ENCODE data around the gene SAXO1. TPM values are rescaled to one million over a fixed set of nuclear protein-coding genes. Genes with fewer than 3 reads are reported as not detected.

SAXO1 gene
- total RNA-seq, 1 experiment from 2014 or later: 0.06 TPM

DNA sequence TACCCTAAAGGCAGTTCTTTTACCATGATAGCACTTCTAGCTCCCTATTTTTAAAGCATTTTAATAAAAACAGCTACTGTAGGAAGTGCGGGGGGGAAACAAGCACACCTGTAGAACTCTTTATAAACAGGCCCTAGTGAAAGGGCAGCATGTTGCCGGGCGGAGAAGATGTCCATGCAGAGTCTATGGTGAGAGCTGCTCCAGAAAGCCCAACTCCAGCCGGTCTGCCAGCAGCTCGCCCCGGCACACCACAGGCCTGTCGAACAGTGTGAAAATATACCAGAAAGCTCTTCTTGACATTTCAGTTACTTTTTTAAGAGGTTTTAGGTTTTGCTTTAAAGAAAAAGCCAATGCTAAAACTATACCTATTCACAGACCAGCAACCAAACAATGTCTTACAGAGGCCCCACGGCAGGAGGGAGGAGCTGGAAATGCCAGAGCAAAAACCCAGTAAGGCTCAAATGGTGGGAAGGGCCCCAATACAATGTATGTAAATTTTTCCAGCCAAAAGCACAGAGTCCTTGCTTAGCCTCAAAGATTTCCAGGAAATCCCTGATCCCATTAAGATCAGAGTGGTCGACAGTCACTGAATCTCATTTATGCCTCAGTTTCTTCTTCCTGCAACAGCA is 121.2 kb downstream of the SAXO1 start:
- DNase-seq (ENCODE audit: low read depth): no peak

DNA sequence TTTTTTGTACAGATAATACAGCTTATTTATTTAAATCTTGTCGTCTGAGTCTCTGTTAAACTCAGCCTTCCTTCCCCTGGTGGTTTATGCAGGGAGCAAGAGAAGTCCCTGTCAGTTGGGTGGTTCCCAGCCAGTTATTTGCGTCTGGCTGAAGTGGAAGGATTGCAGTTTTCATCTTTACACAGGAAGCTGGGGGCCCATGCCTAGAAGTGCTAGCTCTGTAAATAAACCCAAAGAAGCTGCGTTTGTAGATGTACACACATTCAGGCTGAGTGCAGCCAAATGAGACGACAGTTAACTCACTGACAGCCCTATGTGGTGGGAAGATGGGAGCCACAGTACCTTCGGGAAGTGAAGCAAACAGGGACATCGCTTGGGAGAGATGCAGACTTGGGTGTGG is 122.1 kb downstream of the SAXO1 start:
- no peak for DNase-seq (ENCODE audit: low read depth)

DNA sequence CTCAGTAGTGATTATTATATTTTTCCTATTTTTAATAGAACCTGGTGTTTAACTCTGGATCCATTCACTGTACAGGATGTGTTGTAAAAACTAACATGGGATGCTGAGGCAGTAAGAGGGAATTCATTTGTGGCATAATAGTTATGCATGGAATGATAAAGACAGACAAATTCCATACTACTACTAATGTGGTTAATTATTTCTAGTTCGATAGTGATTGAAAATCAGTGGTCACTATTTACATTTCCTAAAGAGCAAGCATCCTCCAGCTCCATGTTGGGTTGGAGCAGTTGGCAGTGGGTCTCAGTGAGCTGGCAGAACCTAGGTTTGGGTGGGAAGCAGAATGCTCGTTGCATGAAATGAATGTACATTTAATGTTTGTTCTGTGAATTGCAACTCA is 122.6 kb downstream of the SAXO1 start:
- no peak for DNase-seq (ENCODE audit: low read depth)

DNA sequence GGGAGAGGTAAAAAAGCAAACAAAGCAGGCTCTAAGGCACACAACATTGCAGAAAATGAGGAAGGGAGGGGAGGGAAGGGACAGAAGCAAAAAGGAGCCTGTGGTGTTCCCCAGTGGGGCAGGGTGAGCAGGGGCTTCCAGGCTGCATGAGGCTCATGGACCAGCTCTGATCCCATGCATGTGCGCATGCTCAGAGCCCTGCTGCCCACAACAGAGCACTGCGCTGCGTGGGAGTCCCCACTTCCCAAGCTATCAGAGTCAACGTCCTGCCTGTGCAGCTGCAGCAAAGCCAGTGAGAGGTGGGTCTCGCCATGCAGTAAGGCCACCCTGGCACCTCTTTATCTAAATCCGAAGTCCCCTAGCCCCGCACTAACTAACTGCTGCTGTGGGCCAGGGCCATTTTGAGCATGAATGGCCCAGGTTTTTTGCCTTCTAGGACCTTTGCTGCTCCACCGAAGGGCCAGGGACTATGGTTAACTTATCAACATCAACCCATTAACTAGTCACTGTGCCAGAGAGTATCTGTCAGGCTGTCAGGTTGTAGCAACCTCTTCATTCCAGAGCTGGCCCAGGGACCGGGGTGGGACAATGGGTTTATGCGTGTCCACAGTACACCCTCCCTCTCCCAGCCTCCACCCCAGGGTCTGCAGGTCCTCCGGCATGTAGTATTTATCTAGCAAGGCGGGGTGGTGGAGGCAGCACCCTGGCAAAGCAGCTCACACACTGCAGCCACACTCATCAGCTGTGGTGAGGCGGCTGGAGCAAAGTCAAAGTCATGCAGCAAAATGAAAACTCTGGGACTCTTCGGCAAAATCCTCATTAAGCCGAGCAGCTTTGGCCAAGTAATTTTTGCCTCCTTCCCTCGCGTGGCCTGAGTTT is 123.6 kb downstream of the SAXO1 start:
- DNase-seq (ENCODE audit: low read depth): no peak

DNA sequence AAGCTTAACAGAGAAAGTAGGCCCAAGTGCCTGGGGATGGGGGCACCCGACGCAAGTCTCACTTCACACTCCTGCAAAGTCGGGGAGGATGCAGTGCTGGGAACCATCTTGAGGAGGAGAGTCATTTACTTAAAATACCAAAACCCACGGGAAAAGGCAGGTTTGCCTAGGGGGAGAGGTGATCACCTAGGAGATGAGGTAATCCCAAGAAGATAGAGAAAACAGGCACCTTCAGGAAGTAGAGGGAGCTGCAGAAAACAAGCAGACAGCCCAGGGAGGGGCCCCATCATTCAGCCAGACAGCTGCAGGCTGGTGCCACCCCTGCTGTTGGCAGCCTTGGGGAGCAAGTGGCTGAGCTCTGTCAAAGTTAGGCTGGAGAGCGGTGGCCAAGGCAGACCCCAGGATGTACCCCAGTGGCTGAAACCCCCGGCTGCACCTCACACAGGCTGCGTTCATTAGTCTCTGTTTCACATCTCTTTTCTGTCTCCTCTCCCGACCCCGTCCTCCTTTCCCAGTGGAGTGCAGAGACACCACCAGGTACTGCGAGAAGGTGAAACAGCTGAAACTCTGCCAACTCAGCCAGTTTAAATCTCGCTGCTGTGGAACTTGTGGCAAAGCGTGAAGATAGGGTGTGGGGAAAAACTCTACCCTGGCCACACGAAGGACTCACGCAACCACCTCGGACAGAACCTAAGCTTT is 124.9 kb downstream of the SAXO1 start:
- DNase-seq (ENCODE audit: low read depth): no peak

DNA sequence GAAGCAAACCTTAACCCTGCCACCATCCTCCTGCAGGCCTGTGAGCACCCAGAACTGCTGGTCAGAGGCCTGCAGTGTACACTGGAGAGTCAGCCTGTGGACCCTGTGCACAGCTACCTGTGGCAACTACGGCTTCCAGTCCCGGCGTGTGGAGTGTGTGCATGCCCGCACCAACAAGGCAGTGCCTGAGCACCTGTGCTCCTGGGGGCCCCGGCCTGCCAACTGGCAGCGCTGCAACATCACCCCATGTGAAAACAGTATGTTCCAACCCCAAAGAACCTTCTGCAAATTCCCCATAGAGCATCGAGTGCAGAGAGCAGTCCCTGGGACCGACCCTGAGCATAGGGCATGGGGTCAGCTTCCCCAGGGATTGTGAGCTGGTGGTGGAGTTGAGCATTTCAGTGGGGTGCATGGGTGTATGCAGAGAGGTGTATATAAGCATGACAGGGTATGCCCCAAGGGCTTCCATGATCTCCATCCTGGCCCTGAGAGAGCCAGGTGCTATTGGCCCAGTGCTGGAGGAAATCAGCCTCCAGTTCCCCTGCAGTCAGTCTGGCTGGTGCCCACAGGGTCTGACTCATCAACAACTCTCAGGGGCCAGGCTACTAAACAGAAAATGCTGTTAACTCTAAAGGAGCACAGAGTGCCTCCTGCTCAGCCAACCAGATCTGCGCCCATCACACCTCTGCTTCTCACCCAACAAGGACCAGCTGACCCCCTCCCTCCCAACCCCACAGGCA is 126.2 kb downstream of the SAXO1 start:
- DNase-seq (ENCODE audit: low read depth): peak; percentile 73

DNA sequence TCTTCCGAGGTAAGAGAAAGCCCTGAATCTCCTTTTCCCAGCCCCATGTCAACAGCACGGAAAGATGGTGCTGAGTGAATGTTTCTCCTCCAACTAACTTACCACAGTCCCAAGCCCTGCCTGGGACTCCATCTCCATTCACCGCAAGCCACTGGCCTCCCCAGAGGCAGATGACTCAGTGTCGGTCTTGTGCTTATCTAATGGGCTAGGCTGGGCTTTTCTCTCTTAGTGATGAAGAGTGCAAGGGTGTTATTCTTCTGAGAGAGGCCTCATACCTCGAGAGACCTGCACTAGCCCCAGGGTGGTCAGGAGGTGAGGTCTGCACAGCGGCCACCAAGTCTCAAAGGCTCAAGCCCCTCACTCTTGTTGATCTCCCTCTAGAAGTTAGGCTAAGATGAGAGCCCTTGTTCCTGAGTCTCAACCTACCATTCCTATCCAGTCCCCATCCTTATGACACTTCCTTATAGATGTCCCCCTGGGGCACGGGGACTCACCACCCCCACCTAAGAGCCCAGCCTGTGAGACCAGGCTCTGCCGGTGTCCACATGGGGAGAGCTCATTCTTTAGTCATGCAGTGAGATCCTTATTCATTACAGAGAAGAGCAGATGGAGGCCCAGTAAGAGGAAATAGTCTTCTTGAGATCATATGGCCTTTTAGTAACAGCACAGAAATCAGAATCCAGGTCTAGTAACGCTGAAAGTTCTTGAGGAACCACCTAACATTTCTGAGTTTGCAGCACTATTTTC is 127.0 kb downstream of the SAXO1 start:
- peak; percentile 54 for DNase-seq (ENCODE audit: low read depth)

DNA sequence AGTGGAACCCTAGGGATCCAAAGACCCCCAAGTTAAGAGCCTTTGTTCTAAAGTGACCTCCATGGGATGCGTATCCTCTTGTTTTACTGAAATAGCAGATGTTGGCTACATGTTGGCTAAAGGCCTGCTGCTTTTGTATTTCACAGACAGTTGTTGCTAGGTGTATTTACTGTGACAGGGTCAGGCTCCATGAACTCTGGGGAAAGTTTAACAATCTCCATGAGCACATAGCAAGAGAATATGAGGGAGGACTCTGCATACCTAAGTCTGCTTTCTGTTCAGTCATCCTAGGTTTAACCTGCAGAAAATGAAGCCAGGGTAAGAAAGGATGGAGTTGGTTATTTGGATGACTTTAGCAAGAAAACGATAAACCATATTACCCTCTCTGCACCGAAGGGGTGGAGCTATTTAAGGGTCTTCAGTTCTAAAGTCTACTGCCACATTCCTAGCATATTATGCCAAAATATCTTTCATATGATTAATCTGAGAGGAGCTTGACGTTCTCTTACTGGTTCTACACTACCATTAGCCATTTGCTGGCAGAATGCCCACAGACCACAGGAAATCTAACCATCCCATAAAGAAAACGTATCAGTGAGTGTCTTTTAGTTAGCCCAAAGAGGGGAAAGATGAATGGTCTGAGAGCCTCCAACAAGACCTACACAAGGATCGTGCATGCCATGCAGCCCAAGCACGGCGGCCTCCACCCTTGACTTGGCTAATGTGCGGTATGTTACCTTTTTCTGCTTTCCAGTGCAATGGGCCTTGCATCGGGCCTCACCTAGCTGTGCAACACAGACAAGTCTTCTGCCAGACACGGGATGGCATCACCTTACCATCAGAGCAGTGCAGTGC is 127.8 kb downstream of the SAXO1 start:
- DNase-seq (ENCODE audit: low read depth): peak; percentile 87

DNA sequence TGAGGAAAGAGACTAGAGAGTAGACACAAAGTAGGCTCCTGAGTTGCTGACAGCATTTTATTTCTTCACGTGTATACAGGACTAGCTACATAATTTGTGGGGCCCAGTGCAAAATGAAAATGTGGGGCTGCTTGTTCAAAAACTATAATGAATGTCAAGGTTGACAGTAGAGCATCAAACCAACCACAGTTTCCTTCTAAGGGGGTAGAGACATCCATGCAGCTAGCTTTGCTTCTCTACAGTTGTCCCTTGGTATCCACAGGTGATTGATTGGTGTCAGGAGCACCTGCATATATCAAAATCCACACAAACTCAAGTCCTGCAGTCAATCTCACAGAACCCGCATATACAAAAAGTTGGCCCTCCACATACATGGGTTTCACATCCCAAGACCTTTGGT is 129.6 kb downstream of the SAXO1 start:
- DNase-seq (ENCODE audit: low read depth): no peak

DNA sequence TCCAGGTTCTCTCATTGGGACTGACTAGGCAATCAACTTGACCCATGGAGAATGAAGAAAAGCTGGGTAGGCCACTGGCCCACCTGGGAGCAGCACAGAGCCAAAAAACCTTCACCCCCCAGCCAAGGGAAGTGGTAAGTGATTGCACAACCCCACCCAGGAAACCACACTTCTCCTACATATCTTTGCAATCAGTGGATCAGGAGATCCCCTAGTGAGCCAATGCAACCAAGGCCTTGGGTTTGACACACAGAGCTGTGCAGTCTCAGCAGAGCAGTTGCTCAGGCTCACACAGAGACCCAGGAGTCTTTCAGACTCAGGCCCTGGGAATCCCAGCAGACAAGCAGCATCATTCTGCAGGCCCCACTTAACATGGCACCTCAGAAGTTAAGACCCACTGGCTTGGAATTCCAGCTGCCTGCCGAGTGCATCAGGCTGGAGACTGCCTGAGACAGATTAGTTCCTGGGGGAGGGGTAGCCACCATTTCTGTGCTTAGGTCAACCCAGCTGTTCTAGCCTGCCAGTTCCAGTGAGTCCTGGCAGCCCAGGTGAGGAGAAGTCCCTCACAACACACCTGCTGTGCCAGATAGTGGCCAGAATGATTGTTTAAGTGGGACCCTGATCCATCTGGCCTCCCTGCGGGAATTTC is 136.4 kb downstream of the SAXO1 start:
- DNase-seq (ENCODE audit: low read depth): no peak

DNA sequence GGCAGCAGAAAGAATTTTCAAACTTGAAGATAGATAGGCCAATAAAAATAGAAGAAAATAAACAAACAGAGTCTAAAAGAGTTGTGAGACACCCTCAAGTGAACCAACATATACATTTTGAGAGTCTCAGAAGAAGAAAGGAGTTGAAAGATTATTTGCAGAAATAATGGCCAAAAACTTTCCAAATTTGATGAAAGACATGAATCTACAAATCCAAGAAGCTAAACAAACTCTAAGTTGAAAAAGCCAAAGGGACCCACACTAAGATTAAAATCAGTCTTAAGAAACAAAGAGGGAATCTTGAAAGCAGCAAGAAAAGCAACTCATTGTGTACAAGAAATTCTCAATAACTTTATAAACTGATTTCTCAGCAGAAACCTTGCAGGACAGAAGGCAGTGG is 137.0 kb downstream of the SAXO1 start:
- no peak for DNase-seq (ENCODE audit: low read depth)

DNA sequence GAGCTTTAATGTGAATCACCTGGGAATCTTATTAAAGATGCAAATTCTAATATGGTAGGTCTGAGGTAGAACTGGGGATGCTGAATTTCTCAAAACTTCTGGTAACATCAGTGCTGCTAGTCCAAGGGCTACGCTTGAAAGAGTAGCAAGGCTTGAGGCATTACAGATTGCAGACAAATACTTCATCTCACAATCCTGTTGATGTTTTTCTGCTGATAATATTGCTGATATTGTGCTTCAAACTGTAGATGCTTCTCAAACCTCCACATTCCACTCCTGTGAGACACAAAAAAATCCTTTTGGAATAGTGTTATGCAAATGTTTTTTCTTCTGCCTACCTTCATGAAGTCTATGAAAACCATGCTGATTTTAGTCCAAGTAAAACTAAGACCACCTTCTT is 139.5 kb downstream of the SAXO1 start:
- no peak for DNase-seq (ENCODE audit: low read depth)

DNA sequence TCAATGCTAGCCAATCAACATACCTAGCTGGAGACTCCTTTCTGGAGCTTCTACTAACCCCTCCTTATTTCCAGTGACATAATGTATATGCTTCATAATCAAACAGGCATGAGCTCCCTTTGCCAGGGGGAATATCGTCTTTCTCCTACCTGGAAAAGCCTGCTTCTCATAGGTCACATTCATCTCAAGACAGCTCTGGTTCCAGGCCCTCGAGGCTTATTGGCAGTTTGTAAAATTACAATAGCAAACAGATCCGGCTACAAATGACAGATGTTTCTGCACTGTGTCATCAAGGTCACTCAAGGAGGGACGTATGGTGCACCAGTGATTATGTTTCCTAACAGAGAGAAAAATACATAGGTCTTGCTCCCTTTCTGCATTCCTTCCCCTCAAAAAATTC is 140.0 kb downstream of the SAXO1 start:
- no peak for DNase-seq (ENCODE audit: low read depth)

DNA sequence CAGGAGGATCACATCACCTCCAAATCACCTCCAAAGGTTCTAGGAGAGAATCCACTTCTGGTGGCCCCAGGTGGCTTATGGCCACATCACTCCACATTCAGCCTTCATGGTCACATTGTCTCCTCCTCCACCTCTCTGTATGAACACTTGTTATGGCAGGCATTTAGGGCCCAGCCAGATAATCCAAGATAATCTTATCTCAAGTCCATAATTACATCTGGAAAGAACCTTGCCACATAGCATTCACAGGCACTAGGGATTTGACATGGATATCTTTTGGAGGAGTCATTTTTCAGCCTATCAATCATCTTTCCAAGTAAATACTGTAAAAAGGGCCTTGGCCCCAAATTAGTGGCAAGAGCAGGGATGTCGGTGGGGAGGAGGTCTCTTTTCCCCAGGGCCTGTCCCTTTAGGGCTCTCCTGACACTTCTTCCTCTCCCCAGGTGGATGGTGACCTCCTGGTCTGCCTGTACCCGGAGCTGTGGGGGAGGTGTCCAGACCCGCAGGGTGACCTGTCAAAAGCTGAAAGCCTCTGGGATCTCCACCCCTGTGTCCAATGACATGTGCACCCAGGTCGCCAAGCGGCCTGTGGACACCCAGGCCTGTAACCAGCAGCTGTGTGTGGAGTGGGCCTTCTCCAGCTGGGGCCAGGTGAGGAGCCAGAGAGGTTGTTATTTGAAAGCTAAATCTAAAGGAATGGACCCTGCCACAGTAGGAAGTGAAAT is 140.9 kb downstream of the SAXO1 start:
- no peak for DNase-seq (ENCODE audit: low read depth)

DNA sequence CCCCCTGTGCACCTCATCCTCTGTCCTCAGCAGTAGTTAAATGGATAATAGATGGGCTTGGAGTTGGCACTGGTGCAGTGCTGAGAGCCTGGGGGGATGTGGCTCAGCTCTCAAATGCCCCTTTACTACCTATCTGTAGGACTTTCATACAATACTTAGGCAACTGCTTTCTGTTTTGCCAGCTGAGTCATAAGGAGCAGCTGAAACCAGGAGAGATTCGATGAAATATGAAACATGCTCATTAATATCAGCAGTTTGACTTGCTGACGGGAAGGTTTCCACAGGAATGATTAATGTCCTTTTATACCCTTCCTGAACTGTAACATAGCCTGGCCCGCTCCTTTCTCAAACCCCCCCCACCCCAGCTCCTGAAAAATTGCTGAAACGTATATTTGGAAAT is 142.6 kb downstream of the SAXO1 start:
- DNase-seq (ENCODE audit: low read depth): peak; percentile 90

DNA sequence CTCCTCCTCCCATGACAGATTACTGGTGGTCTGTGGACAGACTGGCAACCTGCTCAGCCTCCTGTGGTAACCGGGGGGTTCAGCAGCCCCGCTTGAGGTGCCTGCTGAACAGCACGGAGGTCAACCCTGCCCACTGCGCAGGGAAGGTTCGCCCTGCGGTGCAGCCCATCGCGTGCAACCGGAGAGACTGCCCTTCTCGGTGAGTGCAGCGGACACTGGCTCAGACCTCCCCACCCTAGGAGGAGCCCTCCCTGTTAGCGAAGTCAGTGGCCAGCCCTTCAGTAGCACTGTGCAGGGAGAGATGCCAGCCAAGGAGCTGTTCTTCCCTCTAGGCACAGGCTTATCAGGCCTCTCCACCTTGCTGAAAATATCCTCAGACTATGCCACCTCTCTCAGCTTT is 143.5 kb downstream of the SAXO1 start:
- DNase-seq (ENCODE audit: low read depth): no peak

DNA sequence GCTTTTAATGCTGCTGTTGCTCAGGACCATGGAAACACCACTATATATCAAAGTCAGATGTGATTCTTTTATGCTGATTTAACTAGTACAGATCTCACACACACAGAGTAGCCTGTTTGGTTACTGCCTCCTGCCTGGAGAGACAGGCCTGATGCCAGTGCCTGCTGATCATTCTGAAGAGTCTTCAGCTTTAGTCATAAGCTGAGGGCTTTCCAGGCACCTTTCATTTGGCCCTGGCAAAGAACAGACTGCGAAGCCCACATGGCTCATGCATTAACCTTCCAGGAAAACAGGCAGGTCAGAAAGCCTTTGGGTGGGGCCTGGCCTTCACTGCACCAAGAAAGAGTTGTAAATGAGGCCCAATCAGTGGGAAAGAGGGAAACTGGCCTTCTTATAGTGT is 144.7 kb downstream of the SAXO1 start:
- no peak for DNase-seq (ENCODE audit: low read depth)

DNA sequence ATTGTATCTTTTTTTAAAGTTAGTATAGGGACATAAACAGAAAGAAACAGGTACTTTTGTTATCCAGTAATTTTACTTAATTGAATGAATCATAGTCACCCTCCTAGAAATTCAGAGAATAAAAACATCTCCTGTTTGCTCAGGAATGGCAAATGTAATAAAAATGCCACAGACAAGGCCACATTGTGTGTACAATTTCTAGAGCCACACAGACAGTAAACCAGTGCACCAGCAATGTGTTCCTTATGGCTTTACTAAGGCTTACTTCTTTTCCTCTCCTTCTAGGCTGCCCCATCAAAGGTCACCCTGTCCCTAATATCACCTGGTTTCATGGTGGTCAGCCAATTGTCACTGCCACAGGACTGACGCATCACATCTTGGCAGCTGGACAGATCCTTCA is 145.5 kb downstream of the SAXO1 start:
- DNase-seq (ENCODE audit: low read depth): no peak

DNA sequence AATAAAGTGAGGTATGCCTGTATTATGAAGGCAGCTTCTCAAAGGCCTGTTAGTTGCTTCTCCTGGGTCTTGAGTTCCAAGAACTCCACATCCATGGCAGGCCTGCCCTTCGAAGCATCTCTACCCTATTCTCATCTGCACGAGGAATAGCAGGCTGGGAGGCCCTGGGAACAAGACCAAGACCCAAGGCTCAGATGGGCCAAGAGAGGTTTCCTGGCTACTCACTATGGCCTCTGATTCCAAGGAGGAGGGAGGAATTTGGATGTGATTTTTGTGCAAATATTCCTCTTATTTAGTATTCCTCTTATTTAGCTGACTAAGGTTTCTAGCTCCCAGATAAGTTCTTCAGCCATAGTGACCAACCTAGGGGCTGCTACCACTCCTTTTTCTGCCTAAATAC is 151.3 kb downstream of the SAXO1 start:
- DNase-seq (ENCODE audit: low read depth): no peak
